ENCODE data around the gene MIP. TPM values are rescaled to one million over a fixed set of nuclear protein-coding genes. Genes with fewer than 3 reads are reported as not detected.
A peak's percentile ranks its signal among the peaks of the same experiment; 100 is the strongest.

MIP gene
- total and polyA plus RNA-seq, 2 of the 13 experiments (the other 11 are each of a cell fraction or from before 2014, with no cell fraction given) = not detected

DNA sequence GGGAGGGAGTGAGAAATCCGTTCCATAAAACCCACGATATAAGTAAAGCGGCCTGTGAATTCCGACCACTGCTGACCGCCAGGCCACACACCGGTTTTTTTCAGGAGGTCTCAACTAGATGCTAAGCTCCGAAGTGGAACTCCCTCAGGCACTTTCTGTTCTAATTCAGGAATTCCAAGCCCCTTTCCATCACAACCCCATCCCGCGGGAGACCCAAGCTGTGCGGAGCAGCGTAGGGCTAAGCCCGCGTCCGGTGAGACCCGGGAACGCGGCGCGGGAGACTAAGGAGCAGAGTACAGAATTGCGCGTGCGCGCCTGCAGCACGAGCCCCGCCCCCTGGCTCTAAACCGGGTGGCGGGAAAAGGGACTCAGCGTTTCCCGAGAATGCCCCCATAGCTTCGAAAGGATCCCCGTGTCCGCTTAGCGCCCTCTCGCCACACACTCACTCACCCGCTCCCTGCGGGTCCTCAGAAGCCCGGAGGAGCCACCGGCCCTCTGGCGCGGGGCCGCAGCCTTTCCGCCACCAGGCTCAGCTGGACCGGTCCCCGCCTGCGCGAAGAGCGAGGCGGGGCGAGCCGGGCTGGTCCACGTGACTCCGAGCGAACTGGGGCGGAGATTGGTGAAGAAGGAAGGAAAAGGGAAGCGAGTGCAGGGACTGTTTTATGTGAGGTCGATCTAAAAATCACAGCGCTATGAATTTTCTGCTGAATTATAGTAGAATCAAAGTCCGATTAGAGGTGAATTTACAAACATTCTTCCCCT lies 5.4 kb downstream of the MIP start, which contains the start of gene TIMELESS (continued):
- TF ChIP-seq HMGXB4 (CRISPR knock-in tag; IDR thresholded peaks at IDR 0.05; ENCODE audit: borderline replicate concordance in 1 of 2, low read depth in 1 of 2) (peak; percentile 62 to 90), ZNF773 (CRISPR knock-in tag; IDR thresholded peaks at IDR 0.05; ENCODE audit: borderline replicate concordance) (no peak), MXD3 (CRISPR knock-in tag; IDR thresholded peaks at IDR 0.05) (peak; percentile 86), ZBTB7B (CRISPR knock-in tag; IDR thresholded peaks at IDR 0.05) (no peak), MXI1 (IDR thresholded peaks at IDR 0.05; ENCODE audit: borderline replicate concordance, low read depth, low read length) (peak; percentile 83; the same call in 1 of the 3 replicates), ESRRA (CRISPR knock-in tag; IDR thresholded peaks at IDR 0.05; ENCODE audit: low read depth) (peak; percentile 73; the same call in 1 of the 2 replicates), CREBL2 (CRISPR knock-in tag; IDR thresholded peaks at IDR 0.05; ENCODE audit: borderline replicate concordance) (0 out of 2 replicates have a peak, but pooled peaks have one; percentile 74), GATAD2A (CRISPR knock-in tag; IDR thresholded peaks at IDR 0.05) (0 out of 2 replicates have a peak, but pooled peaks have one; percentile 37), EED (CRISPR knock-in tag; IDR thresholded peaks at IDR 0.05) (peak; percentile 86; the same call in 1 of the 2 replicates), TEF (CRISPR knock-in tag; IDR thresholded peaks at IDR 0.05) (peak; percentile 32), ZNF251 (CRISPR knock-in tag; IDR thresholded peaks at IDR 0.05) (no peak), ZNF280B (CRISPR knock-in tag; IDR thresholded peaks at IDR 0.05; ENCODE audit: borderline replicate concordance) (peak; percentile 74; the same call in 1 of the 2 replicates), ZBTB44 (CRISPR knock-in tag; IDR thresholded peaks at IDR 0.05) (no peak), ZNF800 (CRISPR knock-in tag; IDR thresholded peaks at IDR 0.05) (peak; percentile 82; the same call in 1 of the 2 replicates), ZNF83 (CRISPR knock-in tag; IDR thresholded peaks at IDR 0.05; ENCODE audit: borderline replicate concordance) (no peak), FOSL2 (CRISPR knock-in tag; IDR thresholded peaks at IDR 0.05) (0 out of 2 replicates have a peak, but pooled peaks have one; percentile 29), ETV5 (CRISPR knock-in tag; IDR thresholded peaks at IDR 0.05; ENCODE audit: borderline replicate concordance) (peak; percentile 70; the same call in 1 of the 2 replicates)

All from HepG2 (cell line).